ENCODE measurements around the gene CCBE1. TPM values are rescaled to one million over a fixed set of nuclear protein-coding genes. Genes with fewer than 3 reads are reported as not detected.

Gene CCBE1
- total and polyA plus RNA-seq, 9 of the 15 experiments (the other 6 are each of a cell fraction or from before 2014, with no cell fraction given), result 0.20 TPM; not detected in 8

GRCh38 chr18:59708988-59709387, 11.8 kb upstream of the CCBE1 start:
- no peak overlapping the region for H3K27ac ChIP-seq (ENCODE audit: extremely low read depth, low read depth, low read length)
- H3K4me2 ChIP-seq (ENCODE audit: insufficient read depth, low read length), result no peak overlapping the region
- H3K4me1 ChIP-seq (replicated peaks in 1 of 2; ENCODE audit: control insufficient read depth in 2 of 2, insufficient read depth in 2 of 2, low read length in 2 of 2), result no peaks in the 10 kb centered on the region
- no TSS peak for BruUV-seq (replicated peaks)
- no peak overlapping the region for H3K9ac ChIP-seq (ENCODE audit: insufficient read depth in 1 of 2, low read depth in 2 of 2, low read length in 2 of 2)
- POLR2A ChIA-PET, result interaction anchor here (0.5 kb wide), 1 partner anchor 138 kb away, joined by 3 read pairs; no protein-coding TSS in a partner anchor
- H2AFZ ChIP-seq (ENCODE audit: low read depth, low read length), result no peak overlapping the region
- H3K9me1 ChIP-seq (ENCODE audit: control insufficient read depth, insufficient read depth, low read length), result no peaks in the 10 kb centered on the region
- no peaks in the 10 kb centered on the region; a peak in 1 of 5 replicates for H3K27me3 ChIP-seq (ENCODE audit: control insufficient read depth in 2 of 2, insufficient read depth in 2 of 2, low read length in 2 of 2)
- WGBS (ENCODE audit: insufficient coverage, low coverage, missing lambda C conversion rate), result 7% methylated on average over 8 of the region's 8 CpGs
- H3K79me2 ChIP-seq (ENCODE audit: control insufficient read depth, insufficient read depth, low read length), result no peaks in the 10 kb centered on the region
- FAIRE-seq (no peak), DNase-seq (ENCODE audit: extremely low read depth in 1 of 4, low spot score in 3 of 4) (no peak), ATAC-seq (no peak)
- CTCF ChIA-PET (ENCODE audit: low intra/inter-chr PET ratio), result no interaction called here
- H3K4me3 ChIP-seq, result no peak overlapping the region
- in situ Hi-C loops (cut with MboI) (no loop called here), intact Hi-C loops (cut with micrococcal nuclease) (no loop called here)
- H3K9me3 ChIP-seq (replicated peaks; ENCODE audit: control insufficient read depth, insufficient read depth, low read depth, low read length), result no peaks in the 10 kb centered on the region
- no peaks in the 10 kb centered on the region for H3K36me3 ChIP-seq (ENCODE audit: control insufficient read depth, insufficient read depth, low read length)
- no peaks in the 10 kb centered on the region for H4K20me1 ChIP-seq (replicated peaks; ENCODE audit: control insufficient read depth, insufficient read depth, low read length)
- no peak for TF ChIP-seq TBP (optimal IDR thresholded peaks at IDR 0.05; ENCODE audit: low read depth, low read length)
- TF ChIP-seq ZNF584 (CRISPR knock-in tag; IDR thresholded peaks at IDR 0.05; ENCODE audit: low read depth), result no peak
- TF ChIP-seq KAT8 (IDR thresholded peaks at IDR 0.05; ENCODE audit: low read depth), result no peak
- TF ChIP-seq NR0B1 (IDR thresholded peaks at IDR 0.05; ENCODE audit: partially characterized antibody), result no peak
- TF ChIP-seq FOSL1 (tag; conservative IDR thresholded peaks at IDR 0.05), result no peak
- TF ChIP-seq NR2C2 (CRISPR knock-in tag; IDR thresholded peaks at IDR 0.05), result no peak
- no peak for TF ChIP-seq NR2C2 (tag; IDR thresholded peaks at IDR 0.05)
- TF ChIP-seq SRSF3 (IDR thresholded peaks at IDR 0.05; ENCODE audit: insufficient read depth, low read length), result no peak
- no peak for TF ChIP-seq HEY1 (CRISPR knock-in tag; IDR thresholded peaks at IDR 0.05; ENCODE audit: borderline replicate concordance)
